DMS53 (cell line): ENCODE measurements around the gene RASAL3.
"Not testable (repeated sequence)": the region's sequence is repeated elsewhere in the genome, so short reads cannot be mapped to it uniquely, and the experiment has no call there.

Experiments
- DNase-seq: peaks from one replicate; lab custom pipeline; 2025; lab: John Stamatoyannopoulos, UW

RASAL3 gene

GRCh38 chr19:15418579-15419412 lies 45.5 kb downstream of the RASAL3 start, which contains the start of gene AKAP8L:
Gene AKAP8L (minus strand): TSS chr19:15418988. CDS start chr19:15418923, 65 bp downstream.
- DNase-seq = peak; percentile 99

DNA sequence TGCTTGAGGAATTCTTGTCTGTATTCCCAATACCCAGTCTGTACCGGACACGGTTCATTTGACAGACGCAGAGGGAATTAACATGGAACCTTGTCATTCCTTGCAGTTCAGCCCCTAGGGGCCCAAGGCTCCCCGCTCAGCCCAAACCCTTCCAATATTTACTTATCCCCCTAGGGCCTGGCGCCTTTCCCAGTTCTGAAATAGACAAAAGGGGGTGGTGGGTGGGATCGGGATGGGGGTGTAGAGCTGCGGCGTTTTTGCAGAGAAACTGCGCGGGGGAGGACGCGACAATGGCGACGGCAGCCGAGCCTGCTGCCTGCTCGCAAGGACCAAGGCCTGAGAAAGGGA lies 46.1 kb downstream of the RASAL3 start:
- peak; percentile 42 for DNase-seq

GRCh38 chr19:15417699-15418098 lies 46.6 kb downstream of the RASAL3 start:
- no peak for DNase-seq

DNA sequence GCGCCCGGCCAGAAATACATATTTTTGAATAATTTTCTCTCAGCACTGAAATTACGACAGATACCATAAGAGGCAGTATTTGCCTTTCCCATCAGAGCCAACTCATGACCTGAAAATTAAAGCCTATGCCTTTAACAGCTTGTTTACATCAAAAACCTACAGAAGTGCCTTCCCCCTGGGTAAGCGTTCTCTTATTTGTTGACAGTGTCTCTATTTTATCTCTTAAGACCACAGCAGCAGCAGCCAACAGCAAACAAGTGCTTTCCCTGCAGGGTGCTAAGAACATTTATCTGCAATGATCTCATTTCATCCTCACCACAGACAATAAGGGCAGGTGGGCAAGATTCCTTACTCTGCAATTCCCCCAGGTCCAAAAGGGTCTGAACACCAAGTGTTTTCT lies 51.5 kb downstream of the RASAL3 start:
- DNase-seq = no peak

DNA sequence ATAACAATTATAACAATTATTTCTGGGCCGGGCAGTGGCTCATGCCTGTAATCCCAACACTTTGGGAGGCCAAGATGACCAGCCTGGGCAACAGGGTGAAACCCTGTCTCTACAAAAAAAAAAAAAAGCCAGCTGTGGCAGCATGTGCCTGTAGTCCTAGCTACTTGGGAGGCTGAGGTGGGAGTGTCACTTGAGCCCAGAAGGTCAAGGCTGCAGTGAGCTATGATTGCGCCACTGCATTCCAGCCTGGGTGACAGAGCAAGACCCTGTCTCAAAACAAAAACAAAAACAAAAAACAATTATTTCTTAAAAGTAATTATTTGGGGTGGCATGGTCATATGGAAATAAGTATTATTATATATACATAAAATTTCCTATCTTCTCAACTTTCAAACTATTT lies 53.0 kb downstream of the RASAL3 start:
- not testable (repeated sequence) for DNase-seq

DNA sequence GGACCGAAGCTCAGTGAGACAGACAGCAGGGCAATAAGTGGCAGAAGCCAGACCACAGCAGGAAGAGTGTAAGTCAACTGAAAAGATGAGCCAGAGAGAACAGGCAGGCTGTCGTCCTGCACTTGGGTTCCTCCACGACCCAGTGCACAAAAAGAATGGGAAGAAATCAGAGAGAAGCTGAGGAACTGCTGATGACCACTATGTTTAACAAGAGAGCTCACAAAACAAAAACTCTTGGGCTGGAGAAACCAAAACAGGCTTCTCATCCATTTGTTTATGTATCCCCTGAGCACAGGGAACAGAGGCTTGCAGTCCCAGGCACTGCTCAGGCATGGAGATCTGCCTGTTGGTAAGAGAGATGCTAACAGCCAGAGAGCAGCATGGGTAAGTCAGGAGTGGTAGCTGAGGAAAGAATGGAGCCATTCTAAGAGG lies 59.5 kb downstream of the RASAL3 start:
- DNase-seq = no peak

DNA sequence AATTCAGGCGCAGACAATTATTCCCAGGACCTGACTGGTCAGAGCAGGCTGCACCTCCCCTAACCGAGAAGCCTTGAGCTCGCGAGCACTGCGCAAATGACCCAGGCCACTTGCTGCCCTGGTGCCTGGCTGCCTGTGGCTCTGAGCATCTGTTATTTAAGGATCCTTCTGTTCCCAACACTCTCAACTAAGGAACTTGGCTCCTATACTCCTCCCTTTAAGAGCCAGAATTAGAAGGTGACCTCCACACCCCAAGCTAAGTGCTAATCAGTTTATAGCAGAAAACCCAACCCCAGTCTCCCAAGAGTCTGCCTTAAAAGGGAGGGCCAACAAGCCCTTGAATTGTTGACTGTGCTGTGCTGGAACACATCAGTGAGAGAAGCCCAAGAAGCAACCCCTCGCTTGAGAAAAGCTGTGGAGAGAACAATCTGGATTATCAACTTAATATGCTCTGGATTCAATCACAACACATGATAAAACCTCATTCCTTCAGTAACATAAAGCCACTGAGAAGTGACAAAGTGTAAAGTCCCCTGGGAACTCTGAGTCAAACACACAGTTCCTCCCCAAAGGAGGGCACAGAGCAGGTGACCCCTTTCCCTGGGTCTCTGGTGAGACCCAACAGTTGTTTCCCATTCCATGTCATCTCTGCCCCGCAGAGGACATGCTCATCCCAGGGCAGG lies 60.1 kb downstream of the RASAL3 start:
- DNase-seq = no peak

DNA sequence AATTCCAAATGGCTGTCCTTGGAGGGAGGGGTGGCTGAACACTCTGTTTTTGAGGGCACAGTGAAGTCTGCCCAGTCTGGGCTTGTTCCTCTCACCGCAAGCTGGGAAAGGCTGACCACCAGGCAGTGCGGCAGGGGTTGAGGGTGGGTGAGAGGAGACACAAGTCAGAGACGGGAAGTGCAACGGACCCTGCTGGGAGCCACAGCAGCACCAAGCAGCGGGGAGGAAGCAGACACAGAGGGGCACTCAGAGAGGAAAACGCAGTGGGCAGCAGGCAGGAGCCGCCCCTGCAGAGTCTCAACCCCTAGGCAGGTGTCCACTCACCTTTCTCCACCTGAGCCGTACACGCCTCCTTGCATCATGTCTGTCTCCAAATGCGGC lies 61.2 kb downstream of the RASAL3 start:
- DNase-seq = no peak

- DNase-seq = no peak
Observed at GRCh38 chr19:15402411-15403150, 61.8 kb downstream of the RASAL3 start.
